OCI-LY1 (cell line): ENCODE data around the gene RIPOR2.

Experiments used
- H2AFZ ChIP-seq: fragments of 200-600 bp; sonication (generic), shearing (Covaris generic); 2 replicates; pipeline ENCODE4 v1.6.0; 2014; ENCODE audit warnings: antibody characterized with exemption, mild to moderate bottlenecking, low read length
- H3F3A ChIP-seq: fragments of 200-600 bp; sonication (generic), shearing (Covaris generic); 2 replicates; pipeline ENCODE4 v1.6.0; 2014; ENCODE audit warnings: mild to moderate bottlenecking, antibody characterized with exemption, low read length, moderate library complexity; ENCODE audit not compliant: insufficient read depth
- H3K27ac ChIP-seq: fragments of 200-600 bp; sonication (generic); 2 replicates; pipeline ENCODE4 v1.5.1; 2014; ENCODE audit warnings: low read length, mixed run types, mild to moderate bottlenecking, low read depth; ENCODE audit not compliant: poor library complexity, severe bottlenecking
- H3K27me3 ChIP-seq: fragments of 200-600 bp; sonication (generic); 2 replicates; pipeline ENCODE4 v1.6.0; 2014; ENCODE audit warnings: antibody characterized with exemption, mild to moderate bottlenecking, low read length, moderate library complexity; ENCODE audit not compliant: insufficient read depth
- H3K36me3 ChIP-seq: fragments of 200-600 bp; sonication (generic); 2 replicates; pipeline ENCODE4 v1.6.1; 2014; ENCODE audit warnings: mild to moderate bottlenecking, antibody characterized with exemption, low read length, moderate library complexity, mixed read lengths; ENCODE audit not compliant: insufficient read depth
- H3K4me1 ChIP-seq: fragments of 200-600 bp; sonication (generic); 2 replicates; pipeline ENCODE4 v1.5.1; 2014; ENCODE audit warnings: mild to moderate bottlenecking, low read length, moderate library complexity; ENCODE audit not compliant: insufficient read depth, severe bottlenecking
- H3K4me2 ChIP-seq: fragments of 200-600 bp; sonication (generic), shearing (Covaris generic); 2 replicates; pipeline ENCODE4 v1.6.1; 2014; ENCODE audit warnings: low read length
- H3K4me3 ChIP-seq: fragments of 200-600 bp; sonication (generic); 2 replicates; pipeline ENCODE4 v1.5.1; 2014; ENCODE audit warnings: low read length, low read depth, mild to moderate bottlenecking, mixed read lengths; ENCODE audit not compliant: poor library complexity, severe bottlenecking
- H3K79me2 ChIP-seq: fragments of 200-600 bp; shearing (Covaris generic); 2 replicates; pipeline ENCODE4 v1.6.1; 2016; ENCODE audit warnings: mixed run types, low read length, mixed read lengths; ENCODE audit not compliant: insufficient read depth
- H3K9ac ChIP-seq: fragments of 200-600 bp; sonication (generic), shearing (Covaris generic); 2 replicates; pipeline ENCODE4 v1.6.1; 2014; ENCODE audit warnings: mild to moderate bottlenecking, low read length, mixed read lengths
- H3K9me2 ChIP-seq: fragments of 200-600 bp; sonication (generic), shearing (Covaris generic); 2 replicates; pipeline ENCODE4 v1.6.1; 2014; ENCODE audit warnings: low read depth, mild to moderate bottlenecking, low read length, mixed read lengths
- H3K9me3 ChIP-seq: fragments of 200-600 bp; shearing (Covaris generic); 2 replicates; pipeline ENCODE4 v1.6.1; 2014; ENCODE audit warnings: low read length, mixed read lengths
- H4K20me1 ChIP-seq: fragments of 200-600 bp; sonication (generic), shearing (Covaris generic); 2 replicates; pipeline ENCODE4 v1.6.0; 2016; ENCODE audit warnings: mild to moderate bottlenecking, low read length; ENCODE audit not compliant: insufficient read depth
- EZH2 ChIP-seq: fragments of 200-600 bp; sonication (generic), shearing (Covaris generic); IDR thresholded peaks from 2 replicates; pipeline ENCODE4 v1.8.0; 2017; ENCODE audit warnings: borderline replicate concordance, mixed run types, mild to moderate bottlenecking, antibody characterized with exemption, low read length, moderate library complexity, mixed read lengths
- TF ChIP-seq, protein P1 (sequence below): fragments of 200-600 bp; sonication (generic), shearing (Covaris generic); IDR thresholded peaks from 2 replicates; pipeline ENCODE4 v1.5.1; 2017; ENCODE audit warnings: mild to moderate bottlenecking, antibody characterized with exemption, low read length, moderate library complexity, mixed read lengths

The RIPOR2 gene

DNA sequence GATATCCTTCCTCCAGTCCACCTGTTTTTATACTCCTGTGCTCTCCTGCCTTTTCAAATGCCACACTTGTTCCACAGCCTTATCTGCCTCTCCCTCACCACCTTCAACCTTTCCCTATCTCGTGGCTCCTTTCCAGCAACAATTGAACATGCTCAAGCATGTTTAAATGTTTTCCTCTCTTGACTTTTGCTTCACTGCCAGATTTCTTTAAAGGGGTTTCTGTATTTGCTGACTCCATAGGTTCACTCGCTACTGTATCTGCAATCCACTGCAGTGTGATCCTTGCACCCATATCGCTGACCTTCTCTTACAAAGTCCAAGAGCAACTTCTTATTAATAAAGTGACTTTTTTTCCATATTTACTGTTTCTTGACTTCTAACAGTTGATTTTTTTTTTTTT, 172.2 kb downstream of the RIPOR2 start:
- Histone ChIP-seq H3K79me2 (no peaks in the 10 kb centered on the region), H3K4me3 (no peak overlapping the region), H3K27ac (no peak overlapping the region), H3K27me3 (no peaks in the 10 kb centered on the region), H3K9me3 (no peaks in the 10 kb centered on the region), H2AFZ (no peak overlapping the region), H3K9me2 (no peaks in the 10 kb centered on the region), H3K9ac (no peak overlapping the region), H3F3A (no peaks in the 10 kb centered on the region), H4K20me1 (no peaks in the 10 kb centered on the region), H3K36me3 (no peaks in the 10 kb centered on the region), H3K4me2 (no peak overlapping the region), H3K4me1 (peaks cover 15% of the 10 kb centered on the region)
- TF ChIP-seq, protein P1, sequence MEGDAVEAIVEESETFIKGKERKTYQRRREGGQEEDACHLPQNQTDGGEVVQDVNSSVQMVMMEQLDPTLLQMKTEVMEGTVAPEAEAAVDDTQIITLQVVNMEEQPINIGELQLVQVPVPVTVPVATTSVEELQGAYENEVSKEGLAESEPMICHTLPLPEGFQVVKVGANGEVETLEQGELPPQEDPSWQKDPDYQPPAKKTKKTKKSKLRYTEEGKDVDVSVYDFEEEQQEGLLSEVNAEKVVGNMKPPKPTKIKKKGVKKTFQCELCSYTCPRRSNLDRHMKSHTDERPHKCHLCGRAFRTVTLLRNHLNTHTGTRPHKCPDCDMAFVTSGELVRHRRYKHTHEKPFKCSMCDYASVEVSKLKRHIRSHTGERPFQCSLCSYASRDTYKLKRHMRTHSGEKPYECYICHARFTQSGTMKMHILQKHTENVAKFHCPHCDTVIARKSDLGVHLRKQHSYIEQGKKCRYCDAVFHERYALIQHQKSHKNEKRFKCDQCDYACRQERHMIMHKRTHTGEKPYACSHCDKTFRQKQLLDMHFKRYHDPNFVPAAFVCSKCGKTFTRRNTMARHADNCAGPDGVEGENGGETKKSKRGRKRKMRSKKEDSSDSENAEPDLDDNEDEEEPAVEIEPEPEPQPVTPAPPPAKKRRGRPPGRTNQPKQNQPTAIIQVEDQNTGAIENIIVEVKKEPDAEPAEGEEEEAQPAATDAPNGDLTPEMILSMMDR = no peak
- TF ChIP-seq EZH2 = no peak

DNA sequence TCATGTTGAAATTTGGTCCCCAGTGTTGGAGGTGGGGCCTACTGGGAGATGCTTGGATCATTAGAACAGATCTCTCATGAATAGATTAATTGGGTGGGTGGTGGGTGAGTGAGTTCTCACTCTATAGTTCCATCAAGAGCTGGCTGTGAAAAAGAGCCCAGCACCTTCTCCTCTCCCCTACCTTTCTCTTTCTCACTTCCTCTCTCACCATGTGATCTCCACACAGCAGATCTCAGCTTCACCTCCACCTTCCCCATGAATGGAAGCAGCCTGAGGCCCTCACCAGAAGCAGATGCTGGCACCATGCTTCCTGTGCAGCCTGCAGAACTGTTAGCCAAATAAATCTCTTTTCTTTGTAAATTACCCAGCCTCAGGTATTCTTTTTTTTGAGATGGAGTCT, 173.9 kb downstream of the RIPOR2 start:
- H3K27ac ChIP-seq = no peak overlapping the region
- TF ChIP-seq, protein P1 = no peak
- TF ChIP-seq EZH2 = no peak
- H3K79me2 ChIP-seq = no peaks in the 10 kb centered on the region
- H3F3A ChIP-seq = no peaks in the 10 kb centered on the region
- peaks cover 11% of the 10 kb centered on the region for H3K4me1 ChIP-seq
- H3K9me3 ChIP-seq = no peaks in the 10 kb centered on the region
- no peak overlapping the region for H2AFZ ChIP-seq
- H3K9ac ChIP-seq = no peak overlapping the region
- H3K9me2 ChIP-seq = no peaks in the 10 kb centered on the region
- H3K4me3 ChIP-seq = no peak overlapping the region
- no peak overlapping the region for H3K4me2 ChIP-seq
- no peaks in the 10 kb centered on the region for H3K36me3 ChIP-seq
- no peaks in the 10 kb centered on the region for H3K27me3 ChIP-seq
- no peaks in the 10 kb centered on the region for H4K20me1 ChIP-seq

DNA sequence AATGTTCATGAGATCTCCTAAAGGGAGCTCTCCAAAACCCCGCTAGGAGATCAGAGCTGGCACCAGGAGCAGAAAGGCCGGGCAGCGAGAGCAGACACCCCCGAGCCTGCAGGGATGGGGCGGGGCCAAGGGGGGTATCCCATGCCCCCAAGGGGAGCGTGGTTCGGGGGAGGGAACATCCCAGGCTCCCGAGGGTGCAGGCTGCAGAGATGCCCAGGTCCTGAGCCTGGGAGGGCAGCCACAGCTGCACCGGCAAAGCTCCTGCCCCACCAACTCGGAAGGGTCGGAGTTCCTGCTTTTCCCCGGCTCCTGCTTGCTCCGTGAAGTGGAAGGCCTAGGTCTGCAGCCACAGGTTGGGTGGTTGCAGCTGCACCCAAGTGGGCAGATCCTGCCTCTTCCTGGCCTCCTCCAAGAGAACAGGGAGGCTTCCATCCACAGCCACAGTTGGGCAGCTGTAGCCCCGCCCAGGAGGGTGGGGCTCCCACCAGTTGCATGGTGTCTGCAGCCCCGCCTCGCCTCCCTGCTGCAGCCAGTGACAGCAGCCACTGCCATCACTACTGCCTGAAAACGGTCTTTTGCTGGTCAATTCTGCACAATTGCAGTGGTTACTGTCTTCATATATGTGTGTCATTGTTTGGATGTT, 174.4 kb downstream of the RIPOR2 start:
- H3K27me3 ChIP-seq = no peaks in the 10 kb centered on the region
- H3K4me2 ChIP-seq = no peak overlapping the region
- H3K9ac ChIP-seq = no peak overlapping the region
- H3K27ac ChIP-seq = no peak overlapping the region
- no peaks in the 10 kb centered on the region for H3F3A ChIP-seq
- no peak overlapping the region for H2AFZ ChIP-seq
- H3K79me2 ChIP-seq = no peaks in the 10 kb centered on the region
- peaks cover 9% of the 10 kb centered on the region for H3K4me1 ChIP-seq
- no peaks in the 10 kb centered on the region for H3K9me2 ChIP-seq
- no peaks in the 10 kb centered on the region for H3K36me3 ChIP-seq
- no peaks in the 10 kb centered on the region for H4K20me1 ChIP-seq
- no peaks in the 10 kb centered on the region for H3K9me3 ChIP-seq
- TF ChIP-seq, protein P1 = no peak
- no peak for TF ChIP-seq EZH2
- no peak overlapping the region for H3K4me3 ChIP-seq
